H1 (cell line): Measurements from ENCODE around the gene LOXHD1. TPM values are rescaled to one million over a fixed set of nuclear protein-coding genes. Genes with fewer than 3 reads are reported as not detected.

ENCODE experiments used
- GTF2F1 ChIP-seq: IDR thresholded peaks from 2 replicates; pipeline ENCODE4 v1.6.1; 2012; ENCODE audit warnings: low read depth, low read length, improper control_type of control experiment, borderline replicate concordance
- JUND ChIP-seq: IDR thresholded peaks from 2 replicates; pipeline ENCODE4 v1.6.1; 2011; ENCODE audit warnings: mild to moderate bottlenecking, improper control_type of control experiment, low read length
- SP4 ChIP-seq: IDR thresholded peaks from 2 replicates; pipeline ENCODE4 v1.6.1; 2012; ENCODE audit warnings: low read length, inconsistent platforms
- ZNF274 ChIP-seq: IDR thresholded peaks from 2 replicates; pipeline ENCODE4 v1.7.0; 2012; ENCODE audit warnings: low read length, borderline replicate concordance; ENCODE audit errors: extremely low read depth
- polyA plus RNA-seq, 7 experiments: library from polyadenylated mRNA; depleted of rRNA in 3 of 7; stranded (reverse) in 5 of 7; unstranded in 2 of 7; fragments of >200 nt in 5 of 7; fragments of 200-250 nt in 2 of 7; gene quantifications; 1 replicate in 5 of 7; 2 replicates in 1 of 7; 4 replicates in 1 of 7; pipeline versions ENCODE4 v1.2.1 to v1.2.3, GENCODE V29; 2011 to 2013; ENCODE audit warnings: missing spikeins in 2 of 7, mixed read lengths in 2 of 7
- total RNA-seq: library from RNA; stranded (reverse); fragmentation: NEBNext Ultra II Directional; extraction: Animal tissue kit (Norgen Biotek cat#: 25700); gene quantifications from 2 replicates; pipeline ENCODE4 v1.2.1, GENCODE V29; 2021

LOXHD1 gene
- total and polyA plus RNA-seq, 2 of the 8 experiments (the other 6 are each of a cell fraction or from before 2014, with no cell fraction given), result 0.02 TPM; not detected in 1

GRCh38 chr18:46556590-46557206 lies 100.3 kb downstream of the LOXHD1 start (continued):
- TF ChIP-seq ZNF274 (no peak), JUND (no peak), GTF2F1 (no peak), SP4 (no peak)
